Loucy (cell line): ENCODE measurements around the gene WWOX.

ENCODE experiments used
- H2AFZ ChIP-seq: fragments of 200-600 bp; sonication (generic); 2 replicates; pipeline ENCODE4 v1.6.0; 2016; ENCODE audit warnings: antibody characterized with exemption, mild to moderate bottlenecking, low read length, moderate library complexity
- H3F3A ChIP-seq: fragments of 200-600 bp; 2 replicates; pipeline ENCODE4 v1.6.0; 2016; ENCODE audit warnings: antibody characterized with exemption, low read depth, mild to moderate bottlenecking
- H3K27me3 ChIP-seq: fragments of 200-600 bp; sonication (generic); 2 replicates; pipeline ENCODE4 v1.6.1; 2014; ENCODE audit warnings: low read length, mild to moderate bottlenecking; ENCODE audit not compliant: insufficient read depth, poor library complexity, severe bottlenecking
- H3K36me3 ChIP-seq: fragments of 200-600 bp; sonication (generic); 2 replicates; pipeline ENCODE4 v1.6.1; 2016; ENCODE audit warnings: low read length; ENCODE audit not compliant: insufficient read depth
- H3K4me1 ChIP-seq: fragments of 200-600 bp; sonication (generic); 2 replicates; pipeline ENCODE4 v1.5.1; 2014; ENCODE audit warnings: low read length, mild to moderate bottlenecking; ENCODE audit not compliant: insufficient read depth, poor library complexity, severe bottlenecking
- H3K4me2 ChIP-seq: fragments of 200-600 bp; sonication (generic); 2 replicates; pipeline ENCODE4 v1.6.0; 2014; ENCODE audit warnings: antibody characterized with exemption, low read length, low read depth, mild to moderate bottlenecking; ENCODE audit not compliant: poor library complexity, severe bottlenecking
- H3K4me3 ChIP-seq: fragments of 200-600 bp; sonication (generic); 2 replicates; pipeline ENCODE4 v1.5.1; 2014; ENCODE audit warnings: low read length, mild to moderate bottlenecking, mixed read lengths; ENCODE audit not compliant: poor library complexity, severe bottlenecking
- H3K79me2 ChIP-seq: fragments of 200-600 bp; sonication (generic); 2 replicates; pipeline ENCODE4 v1.6.1; 2014; ENCODE audit warnings: low read length; ENCODE audit not compliant: insufficient read depth
- H3K9ac ChIP-seq: fragments of 200-600 bp; sonication (generic); 2 replicates; pipeline ENCODE4 v1.6.0; 2014; ENCODE audit warnings: mild to moderate bottlenecking, low read depth, low read length, moderate library complexity; ENCODE audit not compliant: poor library complexity, severe bottlenecking
- H3K9me2 ChIP-seq: fragments of 200-600 bp; sonication (generic); replicated peaks from 2 replicates; pipeline ENCODE4 v1.6.1; 2016; ENCODE audit warnings: low read depth, low read length, mixed read lengths
- H3K9me3 ChIP-seq: fragments of 200-600 bp; sonication (generic); 2 replicates; pipeline ENCODE4 v1.6.1; 2014; ENCODE audit warnings: mild to moderate bottlenecking, antibody characterized with exemption, low read length, low read depth; ENCODE audit not compliant: insufficient read depth
- H4K20me1 ChIP-seq: fragments of 200-600 bp; sonication (generic); 2 replicates; pipeline ENCODE4 v1.6.0; 2014; ENCODE audit warnings: antibody characterized with exemption, low read length, mild to moderate bottlenecking; ENCODE audit not compliant: insufficient read depth, poor library complexity, severe bottlenecking
- CTCF ChIP-seq: fragments of 200-600 bp; sonication (generic); conservative IDR thresholded peaks from 2 replicates; pipeline ENCODE4 v1.5.1; 2014; ENCODE audit warnings: mild to moderate bottlenecking, antibody characterized with exemption, low read length
- EZH2phosphoT487 ChIP-seq: fragments of 200-600 bp; IDR thresholded peaks from 2 replicates; pipeline ENCODE4 v1.6.1; 2018; ENCODE audit warnings: antibody characterized with exemption, mild to moderate bottlenecking, moderate library complexity, borderline replicate concordance

WWOX gene

DNA sequence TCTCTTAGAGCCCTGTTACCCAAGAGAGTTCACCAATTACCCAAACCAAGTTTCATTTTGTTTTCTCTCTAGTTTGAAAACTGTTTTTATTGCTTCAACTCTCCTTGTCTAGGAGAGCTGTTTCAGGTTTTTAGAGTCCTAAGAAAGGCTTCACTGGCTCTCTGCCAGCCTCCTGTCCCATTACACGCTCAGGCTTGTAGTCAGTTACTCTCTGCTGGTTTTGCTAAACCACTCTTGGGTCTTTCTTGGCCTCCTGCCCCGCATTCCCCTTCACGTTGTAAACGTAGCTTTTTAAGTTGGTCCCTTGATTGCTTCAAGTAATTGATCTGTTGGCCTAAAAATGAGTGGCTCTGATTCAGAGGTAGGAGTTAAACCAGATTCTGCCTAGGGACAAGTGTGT lies 972.0 kb downstream of the WWOX start:
- H3K4me1 ChIP-seq, result peaks cover 28% of the 10 kb centered on the region
- no peak overlapping the region for H3K4me3 ChIP-seq
- H3K36me3 ChIP-seq, result no peaks in the 10 kb centered on the region
- H3K27me3 ChIP-seq, result no peaks in the 10 kb centered on the region
- no peak overlapping the region for H2AFZ ChIP-seq
- H3K9me2 ChIP-seq, result no peaks in the 10 kb centered on the region
- no peak overlapping the region for H3K9ac ChIP-seq
- no peaks in the 10 kb centered on the region for H3K9me3 ChIP-seq
- H4K20me1 ChIP-seq, result no peaks in the 10 kb centered on the region
- no peaks in the 10 kb centered on the region for H3K79me2 ChIP-seq
- no peaks in the 10 kb centered on the region for H3F3A ChIP-seq
- TF ChIP-seq CTCF (no peak), EZH2phosphoT487 (no peak)
- H3K4me2 ChIP-seq, result no peak overlapping the region

DNA sequence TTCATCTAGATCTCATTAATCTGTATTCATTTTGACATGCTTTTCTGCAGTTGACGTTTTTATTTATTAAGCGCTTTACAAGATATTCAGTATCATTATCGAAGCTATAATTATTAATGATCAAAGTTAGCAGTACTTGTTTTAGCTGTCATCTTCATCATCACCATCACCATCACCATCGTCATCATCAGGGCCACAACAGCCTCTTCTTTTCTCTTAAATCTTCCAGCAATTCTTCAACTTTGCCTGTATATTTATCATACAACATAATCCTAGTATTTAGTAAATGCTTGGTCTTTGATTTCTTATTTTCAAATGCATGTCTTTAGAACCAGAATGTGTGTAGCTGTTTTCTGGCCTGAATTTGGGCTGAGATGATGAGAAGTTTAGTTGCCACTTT lies 973.1 kb downstream of the WWOX start:
- no peaks in the 10 kb centered on the region for H3F3A ChIP-seq
- no peaks in the 10 kb centered on the region for H3K79me2 ChIP-seq
- TF ChIP-seq EZH2phosphoT487, result no peak
- no peak for TF ChIP-seq CTCF
- H3K9me2 ChIP-seq, result no peaks in the 10 kb centered on the region
- no peak overlapping the region for H2AFZ ChIP-seq
- H3K4me3 ChIP-seq, result no peak overlapping the region
- H3K4me1 ChIP-seq, result peaks cover 34% of the 10 kb centered on the region
- no peaks in the 10 kb centered on the region for H3K27me3 ChIP-seq
- no peaks in the 10 kb centered on the region for H3K36me3 ChIP-seq
- no peaks in the 10 kb centered on the region for H3K9me3 ChIP-seq
- no peak overlapping the region for H3K9ac ChIP-seq
- H3K4me2 ChIP-seq, result no peak overlapping the region
- H4K20me1 ChIP-seq, result no peaks in the 10 kb centered on the region

- Histone ChIP-seq H3K4me1 (peaks cover 43% of the 10 kb centered on the region), H3K27me3 (no peaks in the 10 kb centered on the region), H3K36me3 (no peaks in the 10 kb centered on the region), H3K4me2 (no peak overlapping the region), H4K20me1 (no peaks in the 10 kb centered on the region), H3K4me3 (no peak overlapping the region), H3K79me2 (no peaks in the 10 kb centered on the region), H3F3A (no peaks in the 10 kb centered on the region), H3K9ac (no peak overlapping the region), H2AFZ (no peak overlapping the region), H3K9me2 (no peaks in the 10 kb centered on the region), H3K9me3 (no peaks in the 10 kb centered on the region)
- TF ChIP-seq CTCF (no peak), EZH2phosphoT487 (no peak)
Measured at GRCh38 chr16:79073566-79073965, 974.1 kb downstream of the WWOX start.
